ENCODE results near the gene MAPRE3.

- TF ChIP-seq EP300 (IDR thresholded peaks at IDR 0.05) (no peak), CTCF (IDR thresholded peaks at IDR 0.05) (no peak), POLR2A (IDR thresholded peaks at IDR 0.05) (no peak)
Measured at GRCh38 chr2:26964446-26965130, 5.8 kb upstream of the MAPRE3 start.
